SK-N-SH (cell line): Measurements from ENCODE around the gene DOCK6. TPM values are rescaled to one million over a fixed set of nuclear protein-coding genes. Genes with fewer than 3 reads are reported as not detected.

Experiments
- CTCF ChIA-PET: fragments of 300-600, 350-600 bp; formaldehyde crosslinking; extraction: SDS; loops from one replicate; lab custom pipeline; 2021; lab: Yijun Ruan, JAX
- POLR2A ChIA-PET: fragments of 350-600 bp; sonication (Branson Sonifier 250); formaldehyde crosslinking; extraction: SDS; loops from one replicate; lab custom pipeline; 2020; ENCODE audit warnings: antibody characterized with exemption, inconsistent platforms; lab: Yijun Ruan, JAX
- DNase-seq: peaks from one replicate; pipeline ENCODE4 v3.0.0; 2012
- H2AFZ ChIP-seq: fragments of 200-600 bp; sonication (generic); 2 replicates; pipeline ENCODE4 v1.8.1; 2016; ENCODE audit warnings: antibody characterized with exemption, mild to moderate bottlenecking, low read depth
- H3F3A ChIP-seq: fragments of 200-600 bp; sonication (generic); replicated peaks from 2 replicates; pipeline ENCODE3; 2016; ENCODE audit warnings: antibody characterized with exemption, mild to moderate bottlenecking; ENCODE audit not compliant: insufficient read depth
- H3K27ac ChIP-seq, 2 experiments: fragments of 200-500 bp in 1 of 2; fragments of 200-600 bp in 1 of 2; sonication (Bioruptor generic) in 1 of 2; sonication (generic), shearing (Covaris generic) in 1 of 2; 2 replicates each; pipeline versions ENCODE4 v1.5.1 to v1.6.1; 2014 to 2016; ENCODE audit warnings: low read depth in 2 of 2, inconsistent platforms in 1 of 2, low read length in 1 of 2, mild to moderate bottlenecking in 1 of 2, mixed read lengths in 1 of 2
- H3K27me3 ChIP-seq: fragments of 200-600 bp; sonication (generic), shearing (Covaris generic); 2 replicates; pipeline ENCODE4 v1.6.1; 2016; ENCODE audit warnings: mixed run types; ENCODE audit not compliant: insufficient read depth
- H3K36me3 ChIP-seq, 2 experiments: fragments of 200-500 bp in 1 of 2; fragments of 200-600 bp in 1 of 2; sonication (Bioruptor generic) in 1 of 2; sonication (generic) in 1 of 2; replicated peaks in 1 of 2; 2 replicates each; pipeline versions ENCODE3 to v1.5.1; 2014 to 2016; ENCODE audit warnings: low read length in 1 of 2, mild to moderate bottlenecking in 1 of 2; ENCODE audit not compliant: insufficient read depth in 2 of 2, control insufficient read depth in 1 of 2
- H3K4me1 ChIP-seq, 2 experiments: fragments of 200-500 bp in 1 of 2; fragments of 200-600 bp in 1 of 2; sonication (Bioruptor generic) in 1 of 2; sonication (generic), shearing (Covaris generic) in 1 of 2; 2 replicates each; pipeline versions ENCODE4 v1.5.1 to v1.6.1; 2014 to 2016; ENCODE audit warnings: low read depth in 1 of 2, low read length in 1 of 2, mixed run types in 1 of 2; ENCODE audit not compliant: insufficient read depth in 2 of 2, control insufficient read depth in 1 of 2
- H3K4me2 ChIP-seq: fragments of 200-600 bp; sonication (generic), shearing (Covaris generic); 2 replicates; pipeline ENCODE4 v1.6.1; 2017; ENCODE audit warnings: mixed run types
- H3K4me3 ChIP-seq, 2 experiments: fragments of 200-500 bp in 1 of 2; fragments of 200-600 bp in 1 of 2; sonication (Bioruptor generic) in 1 of 2; sonication (generic), shearing (Covaris generic) in 1 of 2; 2 replicates each; pipeline versions ENCODE4 v1.5.1 to v1.8.1; 2014 to 2016; ENCODE audit warnings: low read depth in 2 of 2, inconsistent platforms in 1 of 2, low read length in 1 of 2, mild to moderate bottlenecking in 1 of 2, mixed read lengths in 1 of 2, moderate library complexity in 1 of 2
- H3K79me2 ChIP-seq: fragments of 200-600 bp; sonication (generic); 2 replicates; pipeline ENCODE4 v1.8.1; 2017; ENCODE audit warnings: mild to moderate bottlenecking; ENCODE audit not compliant: insufficient read depth
- H3K9ac ChIP-seq: fragments of 200-600 bp; sonication (generic); 2 replicates; pipeline ENCODE4 v1.6.1; 2017; ENCODE audit warnings: mixed run types
- H3K9me2 ChIP-seq: fragments of 200-600 bp; sonication (generic); 2 replicates; pipeline ENCODE4 v1.6.1; 2017; ENCODE audit warnings: mixed run types
- H3K9me3 ChIP-seq: fragments of 200-600 bp; sonication (generic); 2 replicates; pipeline ENCODE4 v1.6.1; 2017; ENCODE audit warnings: mixed run types, mild to moderate bottlenecking, moderate library complexity
- H4K20me1 ChIP-seq: fragments of 200-600 bp; sonication (generic); 2 replicates; pipeline ENCODE4 v1.6.1; 2017; ENCODE audit warnings: mild to moderate bottlenecking, mixed run types; ENCODE audit not compliant: insufficient read depth
- CHD2 ChIP-seq: fragments of 150-350 bp; IDR thresholded peaks from 2 replicates; pipeline ENCODE4 v1.6.1; 2018; ENCODE audit warnings: low read length; ENCODE audit not compliant: partially characterized antibody
- FOXJ3 ChIP-seq: sonication (generic); formaldehyde crosslinking; IDR thresholded peaks from 2 replicates; pipeline ENCODE4 v1.5.1; 2020; ENCODE audit warnings: mild to moderate bottlenecking, missing genetic modification reagents
- GABPA ChIP-seq: IDR thresholded peaks from 2 replicates; pipeline ENCODE4 v1.4.0; 2012; ENCODE audit warnings: low read depth, mild to moderate bottlenecking
- NRF1 ChIP-seq: IDR thresholded peaks from 2 replicates; pipeline ENCODE4 v1.6.1; 2012; ENCODE audit warnings: low read depth, mild to moderate bottlenecking, low read length
- POLR2AphosphoS5 ChIP-seq: IDR thresholded peaks from 2 replicates; pipeline ENCODE4 v1.6.1; 2012; ENCODE audit warnings: low read depth, low read length
- RAD21 ChIP-seq: IDR thresholded peaks from 2 replicates; pipeline ENCODE4 v1.6.1; 2012; ENCODE audit warnings: mild to moderate bottlenecking, low read length
- WGBS: methylation state at CpG from one replicate; pipeline ENCODE4 v1.1.6; 2017; ENCODE audit warnings: low lambda C conversion rate; 5-methylcytosine and 5-hydroxymethylcytosine counted together
- polyA plus RNA-seq, 3 experiments: library from polyadenylated mRNA; depleted of rRNA; stranded (reverse); fragments of >200 nt; gene quantifications; 2 replicates each; pipeline ENCODE4 v1.2.3, GENCODE V29; 2012
- TF ChIP-seq, protein P1 (sequence below): IDR thresholded peaks from 2 replicates; pipeline ENCODE4 v1.4.0; 2012; ENCODE audit warnings: low read depth
- TF ChIP-seq, protein P2 (sequence below): IDR thresholded peaks from 2 replicates; pipeline ENCODE4 v1.4.0; 2012; ENCODE audit warnings: low read depth, borderline replicate concordance
- TF ChIP-seq, protein P3 (sequence below): fragments of 200-600 bp; sonication (generic); IDR thresholded peaks from 2 replicates; pipeline ENCODE4 v1.6.1; 2017; ENCODE audit warnings: antibody characterized with exemption, mild to moderate bottlenecking, moderate library complexity
- TF ChIP-seq, protein P4 (sequence below): fragments of 150-350 bp; IDR thresholded peaks from 2 replicates; pipeline ENCODE4 v1.6.1; 2017; ENCODE audit warnings: antibody characterized with exemption, low read length, low read depth, borderline replicate concordance

Gene DOCK6
- polyA plus RNA-seq, 1 of the 3 experiments (the other 2 are of a cell fraction), result 18.3 TPM

DNA sequence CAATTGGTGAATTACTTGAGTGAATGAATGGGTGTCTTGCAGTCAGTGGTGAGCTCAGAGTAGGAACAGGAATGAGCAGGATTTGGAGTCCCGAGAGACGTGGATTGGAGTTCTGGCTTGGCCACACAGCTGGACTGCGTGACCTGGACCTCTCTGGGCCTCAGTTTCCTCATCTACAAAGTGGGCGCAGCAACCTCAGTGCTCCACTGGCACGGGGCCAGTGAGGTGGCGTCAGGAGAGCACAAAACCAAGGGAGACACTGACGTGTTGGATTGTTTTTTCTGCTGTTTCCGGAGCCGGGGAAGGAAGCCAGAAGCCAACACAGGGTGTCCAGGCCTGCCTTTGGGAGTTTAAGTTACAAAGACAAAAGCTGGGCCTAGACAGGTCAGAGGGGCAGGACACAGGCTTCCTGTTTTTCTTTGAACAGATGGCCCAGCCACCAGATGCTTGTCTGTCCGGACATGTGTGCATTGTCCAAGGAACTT is 6.5 kb upstream of the DOCK6 start (continued):
- no peak for TF ChIP-seq NRF1
- TF ChIP-seq, protein P1, sequence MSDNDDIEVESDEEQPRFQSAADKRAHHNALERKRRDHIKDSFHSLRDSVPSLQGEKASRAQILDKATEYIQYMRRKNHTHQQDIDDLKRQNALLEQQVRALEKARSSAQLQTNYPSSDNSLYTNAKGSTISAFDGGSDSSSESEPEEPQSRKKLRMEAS, result 0 out of 2 replicates have a peak, but pooled peaks have one; percentile 44
- TF ChIP-seq GABPA, result peak; percentile 48
- TF ChIP-seq, protein P2, sequence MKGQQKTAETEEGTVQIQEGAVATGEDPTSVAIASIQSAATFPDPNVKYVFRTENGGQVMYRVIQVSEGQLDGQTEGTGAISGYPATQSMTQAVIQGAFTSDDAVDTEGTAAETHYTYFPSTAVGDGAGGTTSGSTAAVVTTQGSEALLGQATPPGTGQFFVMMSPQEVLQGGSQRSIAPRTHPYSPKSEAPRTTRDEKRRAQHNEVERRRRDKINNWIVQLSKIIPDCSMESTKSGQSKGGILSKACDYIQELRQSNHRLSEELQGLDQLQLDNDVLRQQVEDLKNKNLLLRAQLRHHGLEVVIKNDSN, result no peak
- 0 out of 2 replicates have a peak, but pooled peaks have one; percentile 6 for TF ChIP-seq RAD21
- TF ChIP-seq, protein P3, sequence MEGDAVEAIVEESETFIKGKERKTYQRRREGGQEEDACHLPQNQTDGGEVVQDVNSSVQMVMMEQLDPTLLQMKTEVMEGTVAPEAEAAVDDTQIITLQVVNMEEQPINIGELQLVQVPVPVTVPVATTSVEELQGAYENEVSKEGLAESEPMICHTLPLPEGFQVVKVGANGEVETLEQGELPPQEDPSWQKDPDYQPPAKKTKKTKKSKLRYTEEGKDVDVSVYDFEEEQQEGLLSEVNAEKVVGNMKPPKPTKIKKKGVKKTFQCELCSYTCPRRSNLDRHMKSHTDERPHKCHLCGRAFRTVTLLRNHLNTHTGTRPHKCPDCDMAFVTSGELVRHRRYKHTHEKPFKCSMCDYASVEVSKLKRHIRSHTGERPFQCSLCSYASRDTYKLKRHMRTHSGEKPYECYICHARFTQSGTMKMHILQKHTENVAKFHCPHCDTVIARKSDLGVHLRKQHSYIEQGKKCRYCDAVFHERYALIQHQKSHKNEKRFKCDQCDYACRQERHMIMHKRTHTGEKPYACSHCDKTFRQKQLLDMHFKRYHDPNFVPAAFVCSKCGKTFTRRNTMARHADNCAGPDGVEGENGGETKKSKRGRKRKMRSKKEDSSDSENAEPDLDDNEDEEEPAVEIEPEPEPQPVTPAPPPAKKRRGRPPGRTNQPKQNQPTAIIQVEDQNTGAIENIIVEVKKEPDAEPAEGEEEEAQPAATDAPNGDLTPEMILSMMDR, result no peak
- TF ChIP-seq POLR2AphosphoS5, result no peak

DNA sequence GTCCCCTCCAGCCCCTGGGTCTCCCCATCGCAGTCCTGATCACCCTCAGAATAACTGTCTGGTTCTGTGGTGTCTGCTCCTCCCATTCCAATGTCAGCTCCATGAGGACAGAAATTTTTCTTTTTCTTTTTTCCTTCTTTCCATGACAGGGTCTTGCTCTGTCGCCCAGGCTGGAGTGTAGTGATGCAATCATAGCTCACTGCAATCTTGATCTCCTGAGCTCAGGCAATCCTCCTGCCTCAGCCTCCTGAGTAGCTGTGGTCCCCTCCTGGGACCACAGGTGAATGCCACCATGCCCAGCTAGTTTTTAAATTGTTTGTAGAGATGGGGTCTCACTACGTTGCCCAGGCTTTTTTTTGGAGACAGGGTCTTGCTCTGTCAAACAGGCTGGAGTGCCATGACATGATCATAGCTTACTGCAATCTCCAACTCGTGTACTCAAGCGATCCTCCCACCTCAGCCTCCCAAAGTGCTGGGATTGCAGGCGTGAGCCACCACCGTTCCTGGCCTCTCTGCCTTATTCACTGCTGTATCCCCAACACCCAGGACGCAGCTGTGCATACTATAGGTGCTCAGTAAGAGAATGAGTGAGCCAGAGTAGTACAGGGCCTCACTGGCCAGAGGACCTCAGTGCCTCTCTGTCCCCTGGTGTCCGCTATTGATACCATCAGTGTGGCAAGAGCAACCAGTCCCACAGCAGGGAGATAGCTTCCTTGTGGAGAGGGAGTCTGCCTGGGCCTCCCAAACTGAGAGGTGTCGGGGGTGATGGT is 5.2 kb upstream of the DOCK6 start:
- POLR2A ChIA-PET, result no interaction called here

More for the DNA sequence above, 5.2 kb upstream of the DOCK6 start:
- Histone ChIP-seq H3K79me2 (no peaks in the 10 kb centered on the region), H3K27ac (no peak overlapping the region; a peak in 1 of 4 replicates), H4K20me1 (no peaks in the 10 kb centered on the region), H3K9me2 (no peaks in the 10 kb centered on the region), H3K36me3 (no peaks in the 10 kb centered on the region), H3K9me3 (no peaks in the 10 kb centered on the region), H3K4me2 (no peak overlapping the region), H2AFZ (no peak overlapping the region), H3F3A (peaks cover 4% of the 10 kb centered on the region), H3K4me3 (no peak overlapping the region), H3K27me3 (no peaks in the 10 kb centered on the region), H3K4me1 (peaks cover 9 to 10% of the 10 kb centered on the region in 2 experiments; a peak in 1 of 4 replicates), H3K9ac (no peak overlapping the region)
- TF ChIP-seq, protein P4, sequence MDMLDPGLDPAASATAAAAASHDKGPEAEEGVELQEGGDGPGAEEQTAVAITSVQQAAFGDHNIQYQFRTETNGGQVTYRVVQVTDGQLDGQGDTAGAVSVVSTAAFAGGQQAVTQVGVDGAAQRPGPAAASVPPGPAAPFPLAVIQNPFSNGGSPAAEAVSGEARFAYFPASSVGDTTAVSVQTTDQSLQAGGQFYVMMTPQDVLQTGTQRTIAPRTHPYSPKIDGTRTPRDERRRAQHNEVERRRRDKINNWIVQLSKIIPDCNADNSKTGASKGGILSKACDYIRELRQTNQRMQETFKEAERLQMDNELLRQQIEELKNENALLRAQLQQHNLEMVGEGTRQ, result no peak
- TF ChIP-seq CHD2 (no peak), FOXJ3 (CRISPR knock-in tag) (no peak)
- CTCF ChIA-PET, result interaction anchor here (1.0 to 9.6 kb wide), 4 partner anchors 16 to 114 kb away, joined by 3 to 57 read pairs (median 4); no protein-coding TSS in a partner anchor
- no peak for DNase-seq
- 92% methylated on average over 8 of the region's 10 CpGs for WGBS
